H9 (cell line): ENCODE results near the gene SORBS1. TPM values are rescaled to one million over a fixed set of nuclear protein-coding genes. Genes with fewer than 3 reads are reported as not detected.
A peak's percentile ranks its signal among the peaks of the same experiment; 100 is the strongest.

Experiments
- DNase-seq: peaks from one replicate; pipeline ENCODE4 v3.0.0-alpha.2; 2017
- H2AFZ ChIP-seq: one replicate; pipeline ENCODE4 v1.6.1; 2013; ENCODE audit warnings: mild to moderate bottlenecking, low read length, control low read depth, moderate library complexity
- H2AK5ac ChIP-seq: 2 replicates; pipeline ENCODE4 v1.6.1; 2013; ENCODE audit warnings: low read length, control low read depth, mixed read lengths; ENCODE audit not compliant: insufficient read length
- H2BK120ac ChIP-seq: one replicate; pipeline ENCODE4 v1.6.1; 2013; ENCODE audit warnings: low read depth, mild to moderate bottlenecking, low read length, control low read depth, inconsistent platforms; ENCODE audit not compliant: poor library complexity, severe bottlenecking
- H2BK12ac ChIP-seq: 2 replicates; pipeline ENCODE4 v1.6.1; 2013; ENCODE audit warnings: low read length, control low read depth, mixed read lengths, low read depth; ENCODE audit not compliant: insufficient read length
- H2BK15ac ChIP-seq: 2 replicates; pipeline ENCODE4 v1.6.1; 2013; ENCODE audit warnings: low read depth, low read length, control low read depth
- H2BK20ac ChIP-seq: one replicate; pipeline ENCODE4 v1.6.1; 2013; ENCODE audit warnings: low read depth, mild to moderate bottlenecking, low read length, control low read depth, inconsistent platforms; ENCODE audit not compliant: poor library complexity, severe bottlenecking
- H2BK5ac ChIP-seq: 2 replicates; pipeline ENCODE4 v1.6.1; 2013; ENCODE audit warnings: low read length, control low read depth, mixed read lengths; ENCODE audit not compliant: insufficient read length
- H3K14ac ChIP-seq: 2 replicates; pipeline ENCODE4 v1.6.1; 2013; ENCODE audit warnings: low read length, control low read depth; ENCODE audit not compliant: insufficient read depth
- H3K18ac ChIP-seq: 2 replicates; pipeline ENCODE4 v1.6.1; 2013; ENCODE audit warnings: low read depth, mild to moderate bottlenecking, mixed read lengths, low read length, control low read depth; ENCODE audit not compliant: insufficient read length
- H3K23ac ChIP-seq: 2 replicates; pipeline ENCODE4 v1.6.1; 2013; ENCODE audit warnings: low read length, control low read depth, mixed read lengths, low read depth; ENCODE audit not compliant: insufficient read length
- H3K23me2 ChIP-seq: 2 replicates; pipeline ENCODE4 v1.6.1; 2013; ENCODE audit warnings: low read depth, mild to moderate bottlenecking, mixed read lengths, low read length, control low read depth; ENCODE audit not compliant: insufficient read length, poor library complexity, severe bottlenecking
- H3K27ac ChIP-seq: 2 replicates; pipeline ENCODE4 v1.5.1; 2013; ENCODE audit warnings: low read length, control low read depth, mixed read lengths, low read depth; ENCODE audit not compliant: insufficient read length
- H3K27me3 ChIP-seq: 2 replicates; pipeline ENCODE4 v1.6.1; 2013; ENCODE audit warnings: low read length, control low read depth, inconsistent platforms; ENCODE audit not compliant: insufficient read depth
- H3K4ac ChIP-seq: 2 replicates; pipeline ENCODE4 v1.6.1; 2013; ENCODE audit warnings: low read depth, mild to moderate bottlenecking, control low read depth, inconsistent platforms, low read length, moderate library complexity
- H3K4me1 ChIP-seq: 2 replicates; pipeline ENCODE4 v1.6.1; 2013; ENCODE audit warnings: low read length, control low read depth, inconsistent platforms; ENCODE audit not compliant: insufficient read depth
- H3K4me2 ChIP-seq: 2 replicates; pipeline ENCODE4 v1.6.1; 2013; ENCODE audit warnings: low read length, control low read depth, mixed read lengths; ENCODE audit not compliant: insufficient read length, insufficient read depth
- H3K56ac ChIP-seq: 2 replicates; pipeline ENCODE4 v1.6.1; 2013; ENCODE audit warnings: low read depth, mild to moderate bottlenecking, mixed read lengths, low read length, control low read depth; ENCODE audit not compliant: insufficient read length
- H3K79me1 ChIP-seq: 2 replicates; pipeline ENCODE4 v1.6.1; 2013; ENCODE audit warnings: low read depth, mild to moderate bottlenecking, moderate library complexity, low read length, control low read depth, inconsistent platforms; ENCODE audit not compliant: insufficient read depth, poor library complexity, severe bottlenecking
- H3K79me2 ChIP-seq: 2 replicates; pipeline ENCODE4 v1.6.1; 2013; ENCODE audit warnings: low read length, control low read depth, inconsistent platforms; ENCODE audit not compliant: insufficient read depth
- H3K9ac ChIP-seq: 2 replicates; pipeline ENCODE4 v1.6.1; 2013; ENCODE audit warnings: low read length, control low read depth, mixed read lengths; ENCODE audit not compliant: insufficient read length; ENCODE audit errors: extremely low read depth
- H3K9me3 ChIP-seq: one replicate; pipeline ENCODE4 v1.6.1; 2013; ENCODE audit warnings: low read depth, low read length, inconsistent platforms; ENCODE audit not compliant: control insufficient read depth
- H3T11ph ChIP-seq: one replicate; pipeline ENCODE4 v1.6.1; 2013; ENCODE audit warnings: mild to moderate bottlenecking, low read length, control low read depth, inconsistent platforms
- H4K20me1 ChIP-seq: one replicate; pipeline ENCODE4 v1.6.1; 2013; ENCODE audit not compliant: control insufficient read depth, insufficient read length, insufficient read depth
- H4K5ac ChIP-seq: 2 replicates; pipeline ENCODE4 v1.6.1; 2013; ENCODE audit warnings: low read depth, mild to moderate bottlenecking, mixed read lengths, low read length, control low read depth; ENCODE audit not compliant: insufficient read length
- H4K8ac ChIP-seq: replicated peaks from 2 replicates; pipeline ENCODE4 v1.6.1; 2013; ENCODE audit warnings: low read length, control low read depth, mixed read lengths, low read depth; ENCODE audit not compliant: insufficient read length
- H4K91ac ChIP-seq: 2 replicates; pipeline ENCODE4 v1.6.1; 2013; ENCODE audit warnings: low read depth, mild to moderate bottlenecking, moderate library complexity, mixed read lengths, low read length, control low read depth; ENCODE audit not compliant: insufficient read length
- H3K27ac Mint-ChIP-seq, 3 experiments: 2 replicates in 2 of 3; 3 replicates in 1 of 3; pipeline ENCODE4 v1.8.0; 2020 to 2021; ENCODE audit warnings: mixed read lengths in 3 of 3, mild to moderate bottlenecking in 1 of 3, moderate library complexity in 1 of 3
- H3K27me3 Mint-ChIP-seq: 2 replicates; pipeline ENCODE4 v1.8.0; 2021; ENCODE audit warnings: low read depth, mild to moderate bottlenecking, moderate library complexity, mixed read lengths
- H3K36me3 Mint-ChIP-seq, 3 experiments: 2 replicates in 2 of 3; 3 replicates in 1 of 3; pipeline ENCODE4 v1.8.0; 2020 to 2021; ENCODE audit warnings: low read depth in 3 of 3, mixed read lengths in 3 of 3; ENCODE audit not compliant: insufficient read depth in 1 of 3
- H3K4me1 Mint-ChIP-seq, 2 experiments: 2 replicates each; pipeline ENCODE4 v1.8.0; 2020; ENCODE audit warnings: mixed read lengths in 2 of 2
- H3K4me3 Mint-ChIP-seq, 2 experiments: 2 replicates in 1 of 2; 3 replicates in 1 of 2; pipeline ENCODE4 v1.8.0; 2020 to 2021; ENCODE audit warnings: mild to moderate bottlenecking in 2 of 2, mixed read lengths in 2 of 2, moderate library complexity in 1 of 2
- H3K9me3 Mint-ChIP-seq, 2 experiments: 2 replicates in 1 of 2; 3 replicates in 1 of 2; pipeline ENCODE4 v1.8.0; 2020; ENCODE audit warnings: mild to moderate bottlenecking in 2 of 2, mixed read lengths in 2 of 2, moderate library complexity in 1 of 2
- WGBS: extraction: QIAGEN DNeasy Blood & Tissue Kit; methylation state at CpG from one replicate; pipeline ENCODE4 v1.1.7; 2013; ENCODE audit warnings: missing lambda C conversion rate, low lambda C conversion rate, mixed read lengths; ENCODE audit not compliant: insufficient read length; ENCODE audit errors: extremely low coverage; 5-methylcytosine and 5-hydroxymethylcytosine counted together
- total RNA-seq: library from RNA; stranded (reverse); gene quantifications from 2 replicates; pipeline ENCODE4 v1.2.1, GENCODE V29; 2021
- TF ChIP-seq, protein P1 (sequence below): fragments of 200-600 bp; sonication (generic); conservative IDR thresholded peaks from 3 replicates; pipeline ENCODE4 v1.8.0; 2021; ENCODE audit warnings: antibody characterized with exemption, mild to moderate bottlenecking

The SORBS1 gene
- total RNA-seq, 1 experiment from 2014 or later, result 24.3 TPM

GRCh38 chr10:95559896-95560277 lies 1.3 kb downstream of the SORBS1 start:
- no peak overlapping the region for H3K27ac ChIP-seq
- H2AK5ac ChIP-seq, result no peak overlapping the region
- no peak overlapping the region for H3K4ac ChIP-seq
- Mint-ChIP-seq H3K4me3 (peak overlapping the region; percentile 94 to 99), H3K9me3 (peaks cover 0 to 2% of the 10 kb centered on the region in 2 experiments; a peak in 1 of 5 replicates), H3K27ac (peak overlapping the region in 1 of 3 experiments; percentile 6; a peak in 2 of 7 replicates), H3K27me3 (peaks cover 9% of the 10 kb centered on the region), H3K4me1 (peaks cover 43 to 49% of the 10 kb centered on the region in 2 experiments), H3K36me3 (no peaks in the 10 kb centered on the region)
- no peak overlapping the region for H4K5ac ChIP-seq
- H2BK20ac ChIP-seq, result no peak overlapping the region
- no peaks in the 10 kb centered on the region for H3K27me3 ChIP-seq
- no peak overlapping the region for H3T11ph ChIP-seq
- no CpG with 5 or more reads among the region's 10 CpGs for WGBS
- H3K18ac ChIP-seq, result no peak overlapping the region
- no peaks in the 10 kb centered on the region for H4K20me1 ChIP-seq
- no peak overlapping the region for H2BK15ac ChIP-seq
- H4K91ac ChIP-seq, result no peak overlapping the region
- H3K79me1 ChIP-seq, result peaks cover 6% of the 10 kb centered on the region
- TF ChIP-seq, protein P1, sequence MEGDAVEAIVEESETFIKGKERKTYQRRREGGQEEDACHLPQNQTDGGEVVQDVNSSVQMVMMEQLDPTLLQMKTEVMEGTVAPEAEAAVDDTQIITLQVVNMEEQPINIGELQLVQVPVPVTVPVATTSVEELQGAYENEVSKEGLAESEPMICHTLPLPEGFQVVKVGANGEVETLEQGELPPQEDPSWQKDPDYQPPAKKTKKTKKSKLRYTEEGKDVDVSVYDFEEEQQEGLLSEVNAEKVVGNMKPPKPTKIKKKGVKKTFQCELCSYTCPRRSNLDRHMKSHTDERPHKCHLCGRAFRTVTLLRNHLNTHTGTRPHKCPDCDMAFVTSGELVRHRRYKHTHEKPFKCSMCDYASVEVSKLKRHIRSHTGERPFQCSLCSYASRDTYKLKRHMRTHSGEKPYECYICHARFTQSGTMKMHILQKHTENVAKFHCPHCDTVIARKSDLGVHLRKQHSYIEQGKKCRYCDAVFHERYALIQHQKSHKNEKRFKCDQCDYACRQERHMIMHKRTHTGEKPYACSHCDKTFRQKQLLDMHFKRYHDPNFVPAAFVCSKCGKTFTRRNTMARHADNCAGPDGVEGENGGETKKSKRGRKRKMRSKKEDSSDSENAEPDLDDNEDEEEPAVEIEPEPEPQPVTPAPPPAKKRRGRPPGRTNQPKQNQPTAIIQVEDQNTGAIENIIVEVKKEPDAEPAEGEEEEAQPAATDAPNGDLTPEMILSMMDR, result no peak
- no peak overlapping the region for H2BK120ac ChIP-seq
- H2BK5ac ChIP-seq, result no peak overlapping the region
- no peak overlapping the region for H3K23ac ChIP-seq
- peaks cover 12% of the 10 kb centered on the region for H3K4me1 ChIP-seq
- H3K14ac ChIP-seq, result no peak overlapping the region
- no peak for DNase-seq
- H3K23me2 ChIP-seq, result peaks cover 17% of the 10 kb centered on the region
- peaks cover 2% of the 10 kb centered on the region; the same call in 1 of the 2 replicates for H3K79me2 ChIP-seq
- no peak overlapping the region for H2AFZ ChIP-seq
- H3K9ac ChIP-seq, result peak overlapping the region; percentile 0
- no peaks in the 10 kb centered on the region for H3K9me3 ChIP-seq
- H4K8ac ChIP-seq, result no peak overlapping the region
- H3K56ac ChIP-seq, result no peak overlapping the region
- peak overlapping the region; percentile 85 for H3K4me2 ChIP-seq
- no peak overlapping the region for H2BK12ac ChIP-seq
